ENCODE results near the gene MAP2K2.

DNA sequence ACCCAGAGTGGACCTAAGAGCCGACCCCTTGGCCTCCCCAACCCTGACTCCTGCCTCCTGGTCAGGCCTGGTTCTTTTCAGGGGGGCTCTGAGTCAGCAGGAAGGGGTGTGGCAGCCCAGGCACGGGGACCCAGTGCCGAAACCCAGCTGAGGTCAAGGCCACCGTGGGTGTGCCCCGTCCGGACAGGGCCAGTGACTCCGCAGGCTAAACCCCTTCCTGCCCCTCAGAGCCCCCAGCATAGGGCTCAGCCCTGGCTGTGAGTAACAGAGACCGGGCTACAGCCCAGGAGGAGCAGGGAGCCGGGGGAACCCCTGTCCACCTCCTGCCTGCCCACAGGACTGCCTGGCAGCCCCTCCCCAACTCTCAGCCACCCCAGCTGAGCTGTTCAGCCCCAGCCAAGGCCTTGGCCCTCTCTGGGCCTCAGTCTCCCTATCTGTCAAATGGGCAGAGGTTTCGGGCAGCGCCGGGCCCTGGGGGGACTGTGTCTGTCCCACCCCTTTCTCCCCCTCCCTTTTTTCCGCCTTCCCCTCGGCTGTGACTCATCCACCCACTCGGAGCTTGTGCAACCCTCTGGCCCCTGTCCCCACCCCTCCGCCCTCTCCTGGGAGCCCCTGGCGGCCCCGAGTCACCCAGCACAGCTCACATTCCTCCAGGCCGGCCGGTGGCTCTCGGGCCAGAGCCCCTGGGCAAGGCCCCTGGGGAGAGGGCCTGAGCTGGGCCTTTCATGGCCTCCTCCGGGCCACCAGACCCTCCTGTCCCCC, 65.8 kb downstream of the MAP2K2 start:
- TF ChIP-seq, protein P1, sequence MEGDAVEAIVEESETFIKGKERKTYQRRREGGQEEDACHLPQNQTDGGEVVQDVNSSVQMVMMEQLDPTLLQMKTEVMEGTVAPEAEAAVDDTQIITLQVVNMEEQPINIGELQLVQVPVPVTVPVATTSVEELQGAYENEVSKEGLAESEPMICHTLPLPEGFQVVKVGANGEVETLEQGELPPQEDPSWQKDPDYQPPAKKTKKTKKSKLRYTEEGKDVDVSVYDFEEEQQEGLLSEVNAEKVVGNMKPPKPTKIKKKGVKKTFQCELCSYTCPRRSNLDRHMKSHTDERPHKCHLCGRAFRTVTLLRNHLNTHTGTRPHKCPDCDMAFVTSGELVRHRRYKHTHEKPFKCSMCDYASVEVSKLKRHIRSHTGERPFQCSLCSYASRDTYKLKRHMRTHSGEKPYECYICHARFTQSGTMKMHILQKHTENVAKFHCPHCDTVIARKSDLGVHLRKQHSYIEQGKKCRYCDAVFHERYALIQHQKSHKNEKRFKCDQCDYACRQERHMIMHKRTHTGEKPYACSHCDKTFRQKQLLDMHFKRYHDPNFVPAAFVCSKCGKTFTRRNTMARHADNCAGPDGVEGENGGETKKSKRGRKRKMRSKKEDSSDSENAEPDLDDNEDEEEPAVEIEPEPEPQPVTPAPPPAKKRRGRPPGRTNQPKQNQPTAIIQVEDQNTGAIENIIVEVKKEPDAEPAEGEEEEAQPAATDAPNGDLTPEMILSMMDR (IDR thresholded peaks at IDR 0.05), result no peak
- no peak for TF ChIP-seq EZH2 (IDR thresholded peaks at IDR 0.05; ENCODE audit: borderline replicate concordance, insufficient read depth, low read depth, low read length, poor library complexity, severe bottlenecking)

All from B cell (primary cell).